Stomach smooth muscle (tissue), 2 donors: ENCODE results near the gene KCNB1.

Experiments used
- H3K27ac ChIP-seq: one replicate; pipeline ENCODE4 v1.7.0; 2013; ENCODE audit warnings: mild to moderate bottlenecking, low read length, inconsistent platforms
- H3K27me3 ChIP-seq, 2 donors: one replicate each; pipeline ENCODE4 v1.7.0; 2013; ENCODE audit warnings: low read length in 2 of 2; ENCODE audit not compliant: insufficient read depth in 2 of 2, control insufficient read depth in 1 of 2
- H3K36me3 ChIP-seq, 2 donors: one replicate each; pipeline ENCODE4 v1.7.0; 2013; ENCODE audit warnings: low read length in 2 of 2; ENCODE audit not compliant: control insufficient read depth in 2 of 2, insufficient read depth in 2 of 2
- H3K4me1 ChIP-seq: one replicate; pipeline ENCODE4 v1.7.0; 2013; ENCODE audit warnings: low read length; ENCODE audit not compliant: control insufficient read depth, insufficient read depth
- H3K4me3 ChIP-seq, 2 donors: one replicate each; pipeline ENCODE4 v1.7.0; 2013; ENCODE audit warnings: low read length in 2 of 2
- H3K9ac ChIP-seq, 2 donors: one replicate each; pipeline ENCODE4 v1.7.0; 2013; ENCODE audit warnings: low read length in 2 of 2, mild to moderate bottlenecking in 1 of 2
- H3K9me3 ChIP-seq, 2 donors: one replicate each; pipeline ENCODE4 v1.7.0; 2013; ENCODE audit warnings: low read length in 2 of 2; ENCODE audit not compliant: control insufficient read depth in 2 of 2
- donor health status: healthy.
- donor health status: Pancreatic carcinoma.

Gene KCNB1

GRCh38 chr20:49422161-49422560, 60.3 kb downstream of the KCNB1 start:
- H3K9ac ChIP-seq: peak overlapping the region in 1 of 2 donors; percentile 24
- H3K27ac ChIP-seq: peak overlapping the region; percentile 80

DNA sequence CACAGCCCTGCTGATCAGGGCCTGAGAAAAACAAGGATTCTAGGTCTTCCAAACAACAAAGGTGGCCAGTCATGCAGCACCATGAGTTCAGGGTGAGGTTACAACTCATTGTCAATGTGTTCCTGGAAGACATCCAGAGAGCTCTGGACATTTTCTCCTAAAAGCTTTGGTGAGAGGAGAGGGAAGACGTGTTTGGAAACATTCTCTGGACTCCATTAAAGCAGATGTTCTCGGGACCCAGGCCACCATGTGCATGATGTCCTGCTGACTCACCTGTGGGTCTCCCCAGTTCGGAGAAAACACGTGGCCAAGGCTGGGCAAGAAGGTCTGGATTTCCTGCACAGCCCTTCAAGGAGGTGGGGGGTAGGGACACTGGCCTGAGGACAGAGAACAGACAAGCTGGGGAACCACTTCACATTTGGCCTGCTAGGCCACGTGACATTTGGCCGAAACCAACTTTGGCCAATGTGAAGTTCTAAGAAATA, 61.6 kb downstream of the KCNB1 start:
- Histone ChIP-seq H3K27me3 (no peaks in the 10 kb centered on the region), H3K36me3 (no peaks in the 10 kb centered on the region), H3K9ac (no peak overlapping the region), H3K4me1 (peaks cover 61% of the 10 kb centered on the region), H3K4me3 (no peak overlapping the region), H3K9me3 (no peaks in the 10 kb centered on the region), H3K27ac (peak overlapping the region; percentile 80)

More at GRCh38 chr20:49422161-49422560, 60.3 kb downstream of the KCNB1 start:
- Histone ChIP-seq H3K4me3 (no peak overlapping the region), H3K4me1 (peaks cover 56% of the 10 kb centered on the region), H3K27me3 (no peaks in the 10 kb centered on the region), H3K9me3 (no peaks in the 10 kb centered on the region), H3K36me3 (no peaks in the 10 kb centered on the region)

DNA sequence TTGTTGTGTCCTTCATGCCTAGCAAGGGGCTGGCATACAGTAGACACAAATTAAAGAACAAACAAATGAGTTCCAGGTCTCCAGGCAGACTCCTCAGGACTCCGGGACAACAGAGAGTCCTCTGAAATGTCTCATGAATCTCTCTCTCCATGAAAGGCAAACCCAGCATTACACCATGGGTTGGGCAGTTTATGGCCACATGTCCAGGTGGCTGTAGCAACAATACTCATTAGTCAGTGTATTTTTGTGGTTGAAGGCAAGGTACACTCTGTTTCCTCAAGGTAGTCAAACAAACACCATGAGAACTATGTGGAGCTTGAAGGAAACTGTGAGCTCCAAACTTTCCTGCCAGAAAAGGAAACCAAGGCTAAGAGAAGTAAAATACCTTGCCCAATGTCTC, 62.2 kb downstream of the KCNB1 start:
- Histone ChIP-seq H3K27ac (peak overlapping the region; percentile 80), H3K36me3 (no peaks in the 10 kb centered on the region), H3K27me3 (no peaks in the 10 kb centered on the region), H3K9ac (no peak overlapping the region), H3K4me3 (no peak overlapping the region), H3K4me1 (peaks cover 65% of the 10 kb centered on the region), H3K9me3 (no peaks in the 10 kb centered on the region)

DNA sequence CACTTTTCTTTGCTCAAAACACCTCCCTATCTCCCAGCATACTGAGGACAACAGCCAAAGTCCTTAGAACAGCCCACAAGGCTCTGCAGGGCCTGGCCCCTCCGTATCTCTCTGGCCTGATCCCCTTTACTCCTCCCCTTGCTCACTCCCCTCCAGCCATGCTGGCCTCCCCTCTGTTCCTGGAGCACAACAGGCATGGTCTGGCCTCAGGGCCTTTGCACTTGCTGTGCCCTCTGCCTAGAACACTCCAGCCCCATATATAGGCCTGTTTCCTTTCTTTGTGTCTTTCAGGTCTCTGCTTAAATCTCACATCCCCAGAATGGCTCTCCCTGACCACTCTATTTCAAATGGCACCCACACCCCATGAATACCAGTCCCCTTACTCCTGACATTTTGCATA, 62.7 kb downstream of the KCNB1 start:
- Histone ChIP-seq H3K4me1 (peaks cover 70% of the 10 kb centered on the region), H3K9me3 (no peaks in the 10 kb centered on the region), H3K27me3 (no peaks in the 10 kb centered on the region), H3K27ac (peak overlapping the region; percentile 80), H3K4me3 (no peak overlapping the region), H3K36me3 (no peaks in the 10 kb centered on the region), H3K9ac (no peak overlapping the region)

GRCh38 chr20:49418809-49419208, 63.7 kb downstream of the KCNB1 start:
- H3K4me3 ChIP-seq: peak overlapping the region in 1 of 2 donors; percentile 15
- H3K9me3 ChIP-seq: no peaks in the 10 kb centered on the region
- peak overlapping the region; percentile 30 to 47 for H3K9ac ChIP-seq
- peak overlapping the region; percentile 80 for H3K27ac ChIP-seq
- H3K27me3 ChIP-seq: no peaks in the 10 kb centered on the region
- peaks cover 73% of the 10 kb centered on the region for H3K4me1 ChIP-seq
- no peaks in the 10 kb centered on the region for H3K36me3 ChIP-seq

DNA sequence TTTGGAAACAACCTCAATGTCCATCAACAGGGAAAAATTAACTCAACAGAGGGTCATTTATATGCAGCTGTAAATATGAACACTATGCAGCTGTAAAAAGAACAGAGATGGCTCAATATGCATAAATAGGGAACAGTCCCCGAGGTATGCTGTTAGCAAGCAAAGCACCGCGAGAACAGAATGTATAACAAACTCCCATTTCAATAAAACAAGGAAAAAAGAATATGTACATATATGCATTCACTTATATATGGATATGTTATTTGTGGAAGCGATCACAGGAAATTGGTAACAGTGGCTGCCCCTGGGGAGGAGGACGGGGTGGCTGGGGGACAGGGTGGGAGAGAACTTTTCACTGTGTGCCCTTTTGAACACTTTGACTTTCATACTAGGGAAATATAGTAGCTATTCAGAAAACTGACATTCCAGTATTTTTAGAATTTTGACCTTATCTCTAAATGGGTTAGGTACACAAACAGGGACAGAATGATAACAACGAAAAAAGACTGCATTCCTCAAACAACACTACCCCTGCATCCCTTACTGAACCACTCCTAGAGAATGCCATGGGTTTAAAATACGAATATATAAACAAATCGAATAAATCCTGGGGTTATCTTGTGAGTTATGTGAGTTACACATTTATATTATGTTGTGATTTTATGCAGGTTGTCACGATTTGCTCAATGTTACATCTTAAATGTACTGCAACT, 64.5 kb downstream of the KCNB1 start:
- Histone ChIP-seq H3K4me3 (no peak overlapping the region), H3K9me3 (no peaks in the 10 kb centered on the region), H3K36me3 (no peaks in the 10 kb centered on the region), H3K4me1 (peaks cover 74% of the 10 kb centered on the region), H3K27ac (peak overlapping the region; percentile 80), H3K27me3 (no peaks in the 10 kb centered on the region), H3K9ac (no peak overlapping the region)

- peak overlapping the region; percentile 14 to 42 for H3K9ac ChIP-seq
- H3K4me1 ChIP-seq: peaks cover 76% of the 10 kb centered on the region
- no peaks in the 10 kb centered on the region for H3K36me3 ChIP-seq
- no peaks in the 10 kb centered on the region for H3K27me3 ChIP-seq
- peak overlapping the region in 1 of 2 donors; percentile 15 for H3K4me3 ChIP-seq
- H3K27ac ChIP-seq: peak overlapping the region; percentile 87
- no peaks in the 10 kb centered on the region for H3K9me3 ChIP-seq
Measured at GRCh38 chr20:49415668-49416044, 66.8 kb downstream of the KCNB1 start.

DNA sequence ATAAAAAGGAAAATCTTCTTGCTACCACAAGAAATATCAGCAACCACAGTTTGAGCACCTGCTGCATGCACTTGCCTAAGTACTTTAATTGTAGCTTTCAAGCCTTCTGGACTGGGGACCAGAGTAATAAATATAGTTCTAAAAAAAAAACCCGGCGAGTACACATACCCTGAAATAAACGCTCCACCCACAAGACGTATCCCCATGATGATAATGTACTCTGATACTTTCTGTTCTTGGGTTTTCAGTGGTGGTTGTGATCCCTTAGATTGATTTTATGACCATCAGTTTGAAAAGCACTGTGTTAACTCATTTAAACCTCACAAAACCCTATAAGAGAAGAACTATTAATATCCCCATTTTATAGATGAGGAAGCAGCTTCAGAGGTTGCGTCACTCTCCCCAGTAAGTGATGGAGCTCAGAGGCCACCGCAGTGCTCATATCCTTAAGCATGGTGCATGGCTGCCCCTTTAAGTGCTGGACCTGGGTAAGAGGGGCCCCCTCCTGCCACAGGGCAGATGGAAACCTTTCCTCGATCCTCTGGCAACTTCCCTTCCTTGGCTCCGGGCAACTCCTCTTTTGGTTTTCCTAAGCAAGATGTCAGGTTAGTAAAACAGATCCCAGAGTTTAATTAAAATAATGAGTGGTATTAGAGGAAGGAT, 67.3 kb downstream of the KCNB1 start:
- peaks cover 75% of the 10 kb centered on the region for H3K4me1 ChIP-seq
- no peaks in the 10 kb centered on the region for H3K36me3 ChIP-seq
- H3K9me3 ChIP-seq: no peaks in the 10 kb centered on the region
- no peaks in the 10 kb centered on the region for H3K27me3 ChIP-seq
- peak overlapping the region in 1 of 2 donors; percentile 22 for H3K4me3 ChIP-seq
- H3K27ac ChIP-seq: peak overlapping the region; percentile 87
- peak overlapping the region in 1 of 2 donors; percentile 42 for H3K9ac ChIP-seq

- no peaks in the 10 kb centered on the region for H3K9me3 ChIP-seq
- H3K36me3 ChIP-seq: no peaks in the 10 kb centered on the region
- H3K27me3 ChIP-seq: no peaks in the 10 kb centered on the region
- H3K4me1 ChIP-seq: peaks cover 70% of the 10 kb centered on the region
- H3K9ac ChIP-seq: no peak overlapping the region
- no peak overlapping the region for H3K27ac ChIP-seq
- H3K4me3 ChIP-seq: no peak overlapping the region
Measured at GRCh38 chr20:49413677-49414076, 68.8 kb downstream of the KCNB1 start.

- peak overlapping the region in 1 of 2 donors; percentile 35 for H3K4me3 ChIP-seq
- no peak overlapping the region for H3K27ac ChIP-seq
- peaks cover 68% of the 10 kb centered on the region for H3K4me1 ChIP-seq
- no peaks in the 10 kb centered on the region for H3K36me3 ChIP-seq
- H3K27me3 ChIP-seq: no peaks in the 10 kb centered on the region
- H3K9me3 ChIP-seq: no peaks in the 10 kb centered on the region
- no peak overlapping the region for H3K9ac ChIP-seq
Measured at GRCh38 chr20:49412953-49413352, 69.5 kb downstream of the KCNB1 start.

GRCh38 chr20:49412254-49412653, 70.2 kb downstream of the KCNB1 start:
- Histone ChIP-seq H3K4me3 (no peak overlapping the region), H3K9me3 (no peaks in the 10 kb centered on the region), H3K4me1 (peaks cover 65% of the 10 kb centered on the region), H3K27ac (no peak overlapping the region), H3K9ac (no peak overlapping the region), H3K36me3 (no peaks in the 10 kb centered on the region), H3K27me3 (no peaks in the 10 kb centered on the region)
